GM12878 (cell line): ENCODE measurements around the gene ABCB9. TPM values are rescaled to one million over a fixed set of nuclear protein-coding genes. Genes with fewer than 3 reads are reported as not detected.

Experiments
- ATAC-seq: fragments of 200-7000 bp; cut with Tn5 transposase; 3 replicates; pipeline ENCODE4 v1.9.1; 2020; ENCODE audit warnings: mild to moderate bottlenecking, moderate library complexity
- BruUV-seq: library from RNA; stranded (reverse); fragments of 400-500 nt; replicated peaks from 2 replicates; lab custom pipeline; 2021; lab: Mats Ljungman, UMichigan
- CTCF ChIA-PET: fragments of 300-600 bp; sonication (Branson Sonifier 250); formaldehyde crosslinking; extraction: SDS; loops from one replicate; lab custom pipeline; 2021; ENCODE audit warnings: inconsistent platforms; lab: Yijun Ruan, JAX
- POLR2A ChIA-PET: fragments of 350-600 bp; formaldehyde crosslinking; extraction: SDS; loops from one replicate; lab custom pipeline; 2021; ENCODE audit warnings: inconsistent platforms; lab: Charles Lee
- RAD21 ChIA-PET: fragments of 300-600 bp; sonication (Branson Sonifier 250); formaldehyde crosslinking; loops from one replicate; lab custom pipeline; 2023; ENCODE audit warnings: antibody characterized with exemption; ENCODE audit not compliant: unreplicated experiment; lab: Charles Lee
- SMC1A ChIA-PET: fragments of 300-600 bp; sonication (Branson Sonifier 250); formaldehyde crosslinking; loops from one replicate; lab custom pipeline; 2023; ENCODE audit not compliant: unreplicated experiment, uncharacterized antibody; lab: Charles Lee
- DNase-seq: peaks from one replicate; pipeline ENCODE4 v3.0.0-alpha.2; 2011; ENCODE audit warnings: low read depth, low spot score
- FAIRE-seq: peaks from 3 replicates; lab custom pipeline; 2011; peaks lifted over from hg19 to GRCh38; lab: Jason Lieb, UNC
- H2AFZ ChIP-seq: 2 replicates; pipeline ENCODE4 v1.6.0; 2011; ENCODE audit warnings: low read depth, low read length, control low read depth; ENCODE audit not compliant: control insufficient read depth
- H3K27ac ChIP-seq: 2 replicates; pipeline ENCODE4 v1.5.1; 2011; ENCODE audit warnings: control low read depth; ENCODE audit not compliant: control insufficient read depth, insufficient read depth
- H3K27me3 ChIP-seq, 2 experiments: replicated peaks in 1 of 2; 2 replicates each; pipeline versions ENCODE4 v1.6.0 to v1.6.1; 2011; ENCODE audit warnings: low read length in 1 of 2; ENCODE audit not compliant: control insufficient read depth in 2 of 2, insufficient read depth in 2 of 2
- H3K36me3 ChIP-seq, 2 experiments: 2 replicates each; pipeline ENCODE4 v1.5.1; 2011; ENCODE audit warnings: low read length in 1 of 2; ENCODE audit not compliant: control insufficient read depth in 2 of 2, insufficient read depth in 2 of 2
- H3K4me1 ChIP-seq: 2 replicates; pipeline ENCODE4 v1.6.1; 2011; ENCODE audit warnings: mild to moderate bottlenecking, low read length, moderate library complexity, mixed read lengths; ENCODE audit not compliant: control insufficient read depth, insufficient read depth
- H3K4me2 ChIP-seq: 2 replicates; pipeline ENCODE4 v1.6.0; 2011; ENCODE audit warnings: control low read depth; ENCODE audit not compliant: control insufficient read depth, insufficient read depth
- H3K4me3 ChIP-seq: fragments of 200-600 bp; sonication (generic); 2 replicates; pipeline ENCODE4 v1.5.1; 2016
- H3K79me2 ChIP-seq: 2 replicates; pipeline ENCODE4 v1.6.0; 2011; ENCODE audit warnings: low read length; ENCODE audit not compliant: control insufficient read depth, insufficient read depth
- H3K9ac ChIP-seq: 2 replicates; pipeline ENCODE4 v1.8.0; 2011; ENCODE audit warnings: low read length, control low read depth, mixed read lengths; ENCODE audit not compliant: control insufficient read depth, insufficient read depth
- H3K9me3 ChIP-seq: replicated peaks from 3 replicates; pipeline ENCODE4 v1.5.1; 2011; ENCODE audit warnings: mild to moderate bottlenecking, low read length; ENCODE audit not compliant: control insufficient read depth, insufficient read depth
- H4K20me1 ChIP-seq: 2 replicates; pipeline ENCODE4 v1.6.0; 2011; ENCODE audit not compliant: control insufficient read depth, insufficient read depth
- ASH2L ChIP-seq: fragments of 300-600, 200-600 bp; sonication (generic); IDR thresholded peaks from 2 replicates; pipeline ENCODE4 v1.6.1; 2017; ENCODE audit warnings: low read depth, mild to moderate bottlenecking, borderline replicate concordance
- NR2F1 ChIP-seq: fragments of 450-650 bp; conservative IDR thresholded peaks from 2 replicates; pipeline ENCODE4 v1.6.1; 2017; ENCODE audit warnings: mild to moderate bottlenecking
- POLR2A ChIP-seq: IDR thresholded peaks from 2 replicates; pipeline ENCODE4 v1.6.1; 2011; ENCODE audit warnings: low read depth, mild to moderate bottlenecking, low read length
- RFX5 ChIP-seq: IDR thresholded peaks from 2 replicates; pipeline ENCODE4 v1.6.1; 2011; ENCODE audit warnings: low read depth, low read length, improper control_type of control experiment
- ZSCAN29 ChIP-seq: fragments of 450-650 bp; IDR thresholded peaks from 2 replicates; pipeline ENCODE4 v1.6.1; 2017; ENCODE audit warnings: mild to moderate bottlenecking, moderate library complexity
- WGBS: methylation state at CpG from one replicate; pipeline ENCODE4 v1.1.6; 2016; ENCODE audit warnings: low lambda C conversion rate; ENCODE audit not compliant: insufficient replicate concordance, insufficient coverage; ENCODE audit errors: missing lambda C conversion rate; 5-methylcytosine and 5-hydroxymethylcytosine counted together
- in situ Hi-C: fragments of 300-500 bp; cut with MboI; formaldehyde crosslinking; loops from 9 replicates; pipeline ENCODE4 v1.14.3; 2018; ENCODE audit warnings: mixed read lengths
- intact Hi-C: fragments of 100-400 bp; cut with micrococcal nuclease; formaldehyde crosslinking; loops from one replicate; pipeline ENCODE4 v1.14.2; 2022; ENCODE audit not compliant: unreplicated experiment
- polyA plus RNA-seq, 11 experiments: library from polyadenylated mRNA; depleted of rRNA in 4 of 11; unstranded in 6 of 11; stranded (reverse) in 5 of 11; fragments of >200 nt; fragmentation: Nextera tagmentation in 4 of 11; fragmentation: Illumina TruSeq in 1 of 11; extraction: Ambion mirVana in 4 of 11; extraction: Trizol in 1 of 11; gene quantifications; 1 replicate in 1 of 11; 2 replicates in 10 of 11; pipeline versions ENCODE4 v1.2.1 to v1.2.3, GENCODE V29; 2011 to 2016; ENCODE audit warnings: inconsistent platforms in 2 of 11, missing spikeins in 2 of 11, low read depth in 1 of 11
- total RNA-seq, 4 experiments: library from RNA; depleted of rRNA in 3 of 4; stranded (reverse); fragments of >200 nt in 3 of 4; fragmentation: Illumina TruSeq in 1 of 4; extraction: Trizol in 1 of 4; gene quantifications; 2 replicates each; pipeline versions ENCODE4 v1.2.1 to v1.2.3, GENCODE V29; 2013 to 2021
- TF ChIP-seq, protein P1 (sequence below): fragments of 450-650 bp; IDR thresholded peaks from 2 replicates; pipeline ENCODE4 v1.6.1; 2017; ENCODE audit warnings: mild to moderate bottlenecking, moderate library complexity

Gene ABCB9
- total and polyA plus RNA-seq, 10 of the 15 experiments (the other 5 are each of a cell fraction or from before 2014, with no cell fraction given): 0.37 to 4.9 (median 3.1) TPM

DNA sequence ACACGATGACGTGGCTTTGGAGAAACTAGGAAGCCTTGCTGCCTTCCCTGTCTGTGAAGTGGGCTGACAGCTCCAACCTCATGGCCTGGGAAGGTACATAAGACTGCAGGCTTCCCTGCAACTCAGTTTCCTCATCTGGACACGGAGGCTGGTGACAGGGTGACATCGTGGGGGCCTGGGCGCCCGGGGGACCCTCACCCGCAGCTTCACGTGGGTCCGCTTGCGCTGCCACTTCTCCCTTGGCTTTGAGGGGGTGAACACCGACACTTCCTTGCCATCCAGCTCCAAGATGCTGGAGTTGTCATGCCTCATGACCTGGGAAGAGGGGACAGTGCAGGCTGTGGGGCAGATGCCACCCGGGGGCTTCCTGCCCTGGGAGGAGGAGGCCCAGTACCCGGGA is 21.8 kb upstream of the ABCB9 start:
- Histone ChIP-seq H3K27ac (no peak overlapping the region), H2AFZ (no peak overlapping the region), H3K27me3 (no peaks in the 10 kb centered on the region; a peak in 1 of 4 replicates), H4K20me1 (no peaks in the 10 kb centered on the region), H3K36me3 (peaks cover 0 to under 1% of the 10 kb centered on the region in 2 experiments; a peak in 1 of 4 replicates), H3K4me2 (no peak overlapping the region), H3K9ac (no peak overlapping the region), H3K4me3 (no peak overlapping the region), H3K4me1 (peaks cover 4% of the 10 kb centered on the region), H3K9me3 (no peaks in the 10 kb centered on the region), H3K79me2 (no peaks in the 10 kb centered on the region)
- TF ChIP-seq NR2F1 (no peak), RFX5 (no peak), ASH2L (no peak), ZSCAN29 (no peak)
- RAD21 ChIA-PET: no interaction called here
- WGBS: 68% methylated on average over 13 of the region's 13 CpGs
- CTCF ChIA-PET: no interaction called here
- POLR2A ChIA-PET: no interaction called here
- ATAC-seq (no peak), FAIRE-seq (no peak), DNase-seq (no peak)
- in situ Hi-C loops: no loop called here
- SMC1A ChIA-PET: no interaction called here
- intact Hi-C loops: no loop called here
- no TSS peak for BruUV-seq

DNA sequence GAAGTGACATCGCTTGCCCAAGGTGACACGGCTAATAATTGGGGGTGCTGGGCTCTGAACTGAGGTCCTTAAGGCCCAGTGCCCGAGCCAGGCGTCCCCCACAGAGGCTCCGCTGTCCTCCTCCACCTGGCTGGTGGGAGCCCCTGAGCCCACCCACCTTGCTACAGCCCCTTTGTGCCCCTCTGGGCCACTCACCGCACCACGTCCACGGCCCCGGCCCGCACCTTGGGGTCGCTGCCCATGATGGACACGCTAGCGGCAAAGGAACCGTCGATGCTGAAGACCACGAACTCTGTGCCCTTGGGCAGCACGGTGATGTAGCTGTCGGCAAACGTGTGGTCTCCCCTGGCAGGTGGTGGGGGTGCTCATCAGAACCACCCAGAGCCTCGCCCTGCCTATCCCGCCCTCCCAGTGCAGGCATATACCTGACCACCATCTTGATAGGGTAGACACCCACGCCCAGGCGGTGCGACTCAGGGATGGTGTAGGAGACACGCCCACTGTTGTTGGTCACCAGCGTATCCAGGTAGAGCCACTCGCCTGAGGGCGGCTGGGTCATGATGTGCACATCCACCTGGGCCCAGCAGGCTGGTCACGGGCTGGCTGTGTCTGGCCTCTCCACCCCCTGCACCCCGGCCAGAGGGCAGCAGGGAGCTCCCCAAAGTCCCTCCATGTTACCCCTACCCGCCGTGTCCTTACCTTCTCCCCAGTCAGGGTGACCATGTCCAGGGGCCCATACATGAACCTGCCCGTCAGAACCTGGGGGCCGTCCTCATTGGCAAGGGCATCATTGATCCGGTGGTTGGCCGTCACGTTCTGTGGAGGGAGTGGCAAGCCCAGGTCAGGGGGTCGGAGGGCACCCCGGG is 21.1 kb upstream of the ABCB9 start:
- WGBS: 77% methylated on average over 39 of the region's 39 CpGs
- no TSS peak for BruUV-seq
- in situ Hi-C loops: no loop called here

More for the DNA sequence above, 21.1 kb upstream of the ABCB9 start:
- POLR2A ChIA-PET: no interaction called here
- Histone ChIP-seq H3K79me2 (no peaks in the 10 kb centered on the region), H3K4me1 (peaks cover 10% of the 10 kb centered on the region), H3K27ac (no peak overlapping the region), H3K9ac (no peak overlapping the region), H2AFZ (no peak overlapping the region), H3K36me3 (peaks cover 0 to 2% of the 10 kb centered on the region in 2 experiments; a peak in 2 of 4 replicates), H3K4me2 (no peak overlapping the region), H3K27me3 (no peaks in the 10 kb centered on the region; a peak in 1 of 4 replicates), H3K4me3 (no peak overlapping the region), H3K9me3 (no peaks in the 10 kb centered on the region), H4K20me1 (no peaks in the 10 kb centered on the region)
- intact Hi-C loops: no loop called here
- ATAC-seq (no peak), FAIRE-seq (no peak), DNase-seq (no peak)
- TF ChIP-seq, protein P1, sequence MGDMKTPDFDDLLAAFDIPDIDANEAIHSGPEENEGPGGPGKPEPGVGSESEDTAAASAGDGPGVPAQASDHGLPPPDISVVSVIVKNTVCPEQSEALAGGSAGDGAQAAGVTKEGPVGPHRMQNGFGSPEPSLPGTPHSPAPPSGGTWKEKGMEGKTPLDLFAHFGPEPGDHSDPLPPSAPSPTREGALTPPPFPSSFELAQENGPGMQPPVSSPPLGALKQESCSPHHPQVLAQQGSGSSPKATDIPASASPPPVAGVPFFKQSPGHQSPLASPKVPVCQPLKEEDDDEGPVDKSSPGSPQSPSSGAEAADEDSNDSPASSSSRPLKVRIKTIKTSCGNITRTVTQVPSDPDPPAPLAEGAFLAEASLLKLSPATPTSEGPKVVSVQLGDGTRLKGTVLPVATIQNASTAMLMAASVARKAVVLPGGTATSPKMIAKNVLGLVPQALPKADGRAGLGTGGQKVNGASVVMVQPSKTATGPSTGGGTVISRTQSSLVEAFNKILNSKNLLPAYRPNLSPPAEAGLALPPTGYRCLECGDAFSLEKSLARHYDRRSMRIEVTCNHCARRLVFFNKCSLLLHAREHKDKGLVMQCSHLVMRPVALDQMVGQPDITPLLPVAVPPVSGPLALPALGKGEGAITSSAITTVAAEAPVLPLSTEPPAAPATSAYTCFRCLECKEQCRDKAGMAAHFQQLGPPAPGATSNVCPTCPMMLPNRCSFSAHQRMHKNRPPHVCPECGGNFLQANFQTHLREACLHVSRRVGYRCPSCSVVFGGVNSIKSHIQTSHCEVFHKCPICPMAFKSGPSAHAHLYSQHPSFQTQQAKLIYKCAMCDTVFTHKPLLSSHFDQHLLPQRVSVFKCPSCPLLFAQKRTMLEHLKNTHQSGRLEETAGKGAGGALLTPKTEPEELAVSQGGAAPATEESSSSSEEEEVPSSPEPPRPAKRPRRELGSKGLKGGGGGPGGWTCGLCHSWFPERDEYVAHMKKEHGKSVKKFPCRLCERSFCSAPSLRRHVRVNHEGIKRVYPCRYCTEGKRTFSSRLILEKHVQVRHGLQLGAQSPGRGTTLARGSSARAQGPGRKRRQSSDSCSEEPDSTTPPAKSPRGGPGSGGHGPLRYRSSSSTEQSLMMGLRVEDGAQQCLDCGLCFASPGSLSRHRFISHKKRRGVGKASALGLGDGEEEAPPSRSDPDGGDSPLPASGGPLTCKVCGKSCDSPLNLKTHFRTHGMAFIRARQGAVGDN: no peak
- TF ChIP-seq POLR2A: 0 out of 2 replicates have a peak, but pooled peaks have one; percentile 34
- CTCF ChIA-PET: no interaction called here
- RAD21 ChIA-PET: no interaction called here
- SMC1A ChIA-PET: no interaction called here
